Cardiac septum (tissue), 1 donor: ENCODE results near the gene GPR17. TPM values are rescaled to one million over a fixed set of nuclear protein-coding genes. Genes with fewer than 3 reads are reported as not detected.
A peak's percentile ranks its signal among the peaks of the same experiment; 100 is the strongest.

Experiments
- DNase-seq: peaks from one replicate; pipeline ENCODE4 v3.0.0-alpha.2; 2020; ENCODE audit warnings: low spot score
- intact Hi-C: fragments of 100-400 bp; cut with DNase I; formaldehyde crosslinking; loops from one replicate; pipeline ENCODE4 v1.14.0; 2022
- total RNA-seq: library from RNA; stranded (reverse); fragmentation: NEBNext Ultra II Directional; extraction: Animal tissue kit (Norgen Biotek cat#: 25700); gene quantifications from one replicate; pipeline ENCODE4 v1.2.1, GENCODE V29; 2021
- donor health status: DM: no; HTN: no; CAD: no.

Gene GPR17
- total RNA-seq, 1 donor from 2014 or later: 0.19 TPM

- intact Hi-C loops: no loop called here
- no peak for DNase-seq
These were observed 8.2 kb upstream of the GPR17 start for GRCh38 chr2:127637725-127638252.

- peak; percentile 93 for DNase-seq
- intact Hi-C loops: no loop called here
These were observed 7.4 kb upstream of the GPR17 start for GRCh38 chr2:127638361-127639110.

GRCh38 chr2:127639111-127639474 lies 6.9 kb upstream of the GPR17 start:
- no peak for DNase-seq
- intact Hi-C loops: no loop called here

GRCh38 chr2:127640082-127641072 lies 5.6 kb upstream of the GPR17 start:
- DNase-seq: no peak
- intact Hi-C loops: no loop called here

- intact Hi-C loops: no loop called here
- no peak for DNase-seq
These were observed 4.8 kb upstream of the GPR17 start for GRCh38 chr2:127641133-127641532.

- no peak for DNase-seq
- intact Hi-C loops: no loop called here
These were observed 4.0 kb upstream of the GPR17 start for GRCh38 chr2:127641846-127642507.

- no peak for DNase-seq
- intact Hi-C loops: no loop called here
These were observed 3.1 kb upstream of the GPR17 start for GRCh38 chr2:127642706-127643438.

DNA sequence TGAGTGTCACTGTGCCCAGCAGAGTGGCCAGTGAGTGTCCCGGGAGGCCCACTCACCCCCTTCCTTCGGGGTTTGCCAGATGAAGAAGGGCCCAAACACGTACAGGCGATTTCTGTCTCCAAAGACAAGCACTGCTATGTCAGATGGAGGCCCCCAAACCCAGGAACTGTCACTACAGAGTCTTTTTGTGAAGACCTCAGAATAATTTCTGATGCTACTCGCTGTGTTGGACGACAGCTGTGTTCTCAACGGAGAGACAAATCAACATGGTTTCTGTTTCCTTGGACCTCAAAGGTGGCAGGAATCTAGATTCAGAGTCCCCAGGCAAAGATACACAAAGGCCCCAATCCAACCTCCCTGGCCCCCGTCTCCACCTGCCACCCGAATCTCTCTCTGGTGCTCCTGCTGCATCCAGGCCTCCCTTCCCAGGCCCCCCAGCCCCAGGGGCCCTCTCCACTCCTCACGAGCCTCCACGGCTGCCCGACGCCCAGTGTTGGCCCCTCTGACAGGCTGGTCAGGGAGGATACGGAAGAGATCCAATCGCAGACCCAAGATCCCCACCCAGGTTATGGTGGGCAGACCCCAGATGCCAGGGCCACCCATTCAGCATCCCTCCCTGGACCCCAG lies 2.4 kb upstream of the GPR17 start:
- intact Hi-C loops: no loop called here

GRCh38 chr2:127644066-127645025 lies 1.6 kb upstream of the GPR17 start:
- intact Hi-C loops: loop anchor here (5.0 kb wide), 1 partner anchor 38 kb away; no protein-coding TSS in a partner anchor
- DNase-seq: no peak

More for the DNA sequence above, 2.4 kb upstream of the GPR17 start:
- DNase-seq: no peak

DNA sequence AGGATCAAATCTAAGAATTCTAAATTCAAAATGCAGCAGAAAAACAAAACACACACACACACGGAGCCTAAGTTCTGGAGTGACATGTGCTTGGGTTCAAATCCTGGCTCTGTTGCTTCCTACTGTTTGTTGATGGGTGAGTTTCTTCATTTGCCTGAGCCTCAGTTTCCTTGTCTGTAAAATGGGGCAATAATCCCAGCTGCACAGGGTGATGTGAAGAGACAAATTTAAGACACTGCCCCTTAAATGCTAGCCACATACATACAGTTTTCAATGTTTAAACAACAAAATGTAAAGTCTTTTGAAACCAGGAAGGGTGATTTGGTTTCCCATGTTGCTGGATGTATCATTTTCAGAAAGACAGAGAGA lies 943 bp upstream of the GPR17 start:
- no peak for DNase-seq
- intact Hi-C loops: loop anchor here (5.0 kb wide), 1 partner anchor 37 kb away; no protein-coding TSS in a partner anchor

GRCh38 chr2:127646487-127647241 lies 711 bp downstream of the GPR17 start:
- intact Hi-C loops: loop anchor here (5.0 kb wide), 1 partner anchor 36 kb away; no protein-coding TSS in a partner anchor

DNA sequence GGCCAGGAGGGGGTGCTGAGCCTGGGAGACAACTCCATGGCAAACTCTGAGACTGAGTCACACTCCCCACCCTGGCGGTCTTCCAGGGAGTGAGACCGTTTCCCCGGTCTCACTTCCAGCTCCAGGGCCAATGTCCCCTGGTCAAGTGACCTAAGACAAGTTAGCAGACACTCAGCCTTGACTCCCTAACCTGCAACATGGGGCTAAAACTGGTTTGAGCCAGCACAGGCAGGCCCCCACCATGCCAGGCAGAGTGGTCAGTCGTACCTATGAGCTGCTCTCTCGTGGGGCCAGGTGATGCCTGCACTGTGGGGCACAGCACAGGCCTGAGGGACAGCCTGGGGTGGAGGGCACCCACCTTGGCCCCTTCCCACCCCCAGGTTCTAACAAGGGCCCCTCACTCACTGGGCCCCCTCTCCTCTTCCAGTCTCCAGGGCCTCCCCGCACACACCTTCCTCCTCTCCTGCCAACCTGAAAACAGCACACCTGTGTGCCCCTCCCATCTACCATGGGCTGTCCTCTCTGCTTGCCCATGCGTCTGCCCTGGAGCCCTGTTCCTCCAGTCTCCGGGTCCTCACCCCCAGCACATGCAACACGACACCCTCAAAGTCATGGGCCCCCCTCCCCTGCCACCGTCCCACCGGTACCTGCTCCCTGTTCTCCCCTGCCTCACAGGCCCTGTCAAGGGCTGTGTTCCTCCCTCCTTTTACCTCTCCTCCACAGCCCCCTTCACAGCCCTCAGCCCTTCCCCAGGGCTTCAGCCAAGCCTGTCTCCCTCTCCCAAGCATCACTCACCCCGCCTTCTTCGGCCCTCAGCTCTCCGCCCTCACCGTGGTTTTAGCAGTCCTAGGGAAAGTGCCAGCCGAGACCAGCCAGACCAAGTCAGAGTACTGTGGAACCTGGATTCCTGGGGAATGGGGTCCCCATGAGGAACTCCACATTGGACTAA lies 1.6 kb downstream of the GPR17 start:
- DNase-seq: no peak
- intact Hi-C loops: loop anchor here (5.0 kb wide), 1 partner anchor 35 kb away; no protein-coding TSS in a partner anchor

More at GRCh38 chr2:127646487-127647241, 711 bp downstream of the GPR17 start:
- no peak for DNase-seq

- DNase-seq: no peak
- intact Hi-C loops: loop anchor here (5.0 kb wide), 1 partner anchor 34 kb away; no protein-coding TSS in a partner anchor
These were observed 2.4 kb downstream of the GPR17 start for GRCh38 chr2:127648321-127648720.

- intact Hi-C loops: loop anchor here (5.0 kb wide), 1 partner anchor 33 kb away; no protein-coding TSS in a partner anchor
- DNase-seq: no peak
These were observed 3.2 kb downstream of the GPR17 start for GRCh38 chr2:127649100-127649611.

DNA sequence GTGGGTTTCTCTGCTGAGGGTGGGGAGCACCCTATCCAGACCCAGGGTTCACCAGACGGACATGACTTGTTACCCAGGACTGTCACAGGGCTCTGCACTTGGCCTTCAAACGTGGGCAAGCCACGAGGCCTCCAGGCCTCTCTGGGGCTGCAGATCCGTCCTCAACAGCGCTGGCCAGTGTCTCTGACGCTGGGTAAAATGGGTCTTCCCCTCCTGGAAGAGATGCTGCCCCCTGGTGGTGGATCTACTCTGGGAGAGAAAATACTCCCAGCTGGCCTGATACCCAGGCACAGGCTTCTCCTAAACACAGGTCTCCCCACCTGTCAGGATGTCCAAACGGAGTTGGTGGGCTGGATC lies 3.7 kb downstream of the GPR17 start:
- DNase-seq: peak; percentile 91
- intact Hi-C loops: loop anchor here (5.0 kb wide), 3 partner anchors 33 to 137 kb away; partner anchors contain the start of gene IWS1
